PC-3 (cell line): ENCODE measurements around the gene RABGAP1.

Experiments used
- EZH2 ChIP-seq: fragments of 300-600 bp; sonication (generic); IDR thresholded peaks from one replicate; pipeline ENCODE4 v1.6.1; 2017; ENCODE audit warnings: antibody characterized with exemption, mild to moderate bottlenecking, low read length; ENCODE audit not compliant: unreplicated experiment
- TF ChIP-seq, protein P1 (sequence below): fragments of 300-600 bp; sonication (generic); conservative IDR thresholded peaks from 2 replicates; pipeline ENCODE4 v1.5.1; 2017; ENCODE audit warnings: antibody characterized with exemption, low read depth, mild to moderate bottlenecking, low read length

DNA sequence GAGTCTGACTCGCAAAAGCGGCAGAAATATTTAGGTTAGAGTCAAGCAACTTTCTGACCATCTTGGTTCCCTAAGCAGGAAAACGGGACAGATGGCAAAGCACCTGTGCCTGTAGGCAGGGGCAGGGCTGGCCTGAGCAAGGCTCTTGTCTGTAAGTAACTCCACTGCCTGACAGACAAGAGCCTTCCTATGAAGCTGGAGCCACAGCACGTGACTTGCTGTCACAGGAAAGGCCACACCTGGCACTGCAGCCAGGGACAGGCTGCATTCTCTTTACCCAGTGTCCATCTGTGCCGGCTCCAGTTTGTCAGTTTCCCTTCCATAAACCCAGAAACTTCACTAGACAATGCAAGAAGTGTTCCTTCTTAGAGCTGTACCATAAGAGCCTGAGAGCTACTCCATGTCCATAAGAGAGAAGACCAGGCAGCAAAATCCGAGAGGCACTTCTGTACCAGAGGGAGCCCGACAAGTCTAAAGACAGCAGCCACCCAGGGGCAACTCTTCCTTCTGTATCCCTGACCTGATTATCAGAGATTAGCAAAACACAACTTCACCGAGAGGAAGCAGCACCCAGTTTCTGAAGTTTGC lies 170.7 kb downstream of the RABGAP1 start:
- no peak for TF ChIP-seq EZH2
- TF ChIP-seq, protein P1, sequence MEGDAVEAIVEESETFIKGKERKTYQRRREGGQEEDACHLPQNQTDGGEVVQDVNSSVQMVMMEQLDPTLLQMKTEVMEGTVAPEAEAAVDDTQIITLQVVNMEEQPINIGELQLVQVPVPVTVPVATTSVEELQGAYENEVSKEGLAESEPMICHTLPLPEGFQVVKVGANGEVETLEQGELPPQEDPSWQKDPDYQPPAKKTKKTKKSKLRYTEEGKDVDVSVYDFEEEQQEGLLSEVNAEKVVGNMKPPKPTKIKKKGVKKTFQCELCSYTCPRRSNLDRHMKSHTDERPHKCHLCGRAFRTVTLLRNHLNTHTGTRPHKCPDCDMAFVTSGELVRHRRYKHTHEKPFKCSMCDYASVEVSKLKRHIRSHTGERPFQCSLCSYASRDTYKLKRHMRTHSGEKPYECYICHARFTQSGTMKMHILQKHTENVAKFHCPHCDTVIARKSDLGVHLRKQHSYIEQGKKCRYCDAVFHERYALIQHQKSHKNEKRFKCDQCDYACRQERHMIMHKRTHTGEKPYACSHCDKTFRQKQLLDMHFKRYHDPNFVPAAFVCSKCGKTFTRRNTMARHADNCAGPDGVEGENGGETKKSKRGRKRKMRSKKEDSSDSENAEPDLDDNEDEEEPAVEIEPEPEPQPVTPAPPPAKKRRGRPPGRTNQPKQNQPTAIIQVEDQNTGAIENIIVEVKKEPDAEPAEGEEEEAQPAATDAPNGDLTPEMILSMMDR: no peak
